ENCODE results near the gene KRTAP12-2.
"Not testable (repeated sequence)": the region's sequence is repeated elsewhere in the genome, so short reads cannot be mapped to it uniquely, and the experiment has no call there.

Gene KRTAP12-2

DNA sequence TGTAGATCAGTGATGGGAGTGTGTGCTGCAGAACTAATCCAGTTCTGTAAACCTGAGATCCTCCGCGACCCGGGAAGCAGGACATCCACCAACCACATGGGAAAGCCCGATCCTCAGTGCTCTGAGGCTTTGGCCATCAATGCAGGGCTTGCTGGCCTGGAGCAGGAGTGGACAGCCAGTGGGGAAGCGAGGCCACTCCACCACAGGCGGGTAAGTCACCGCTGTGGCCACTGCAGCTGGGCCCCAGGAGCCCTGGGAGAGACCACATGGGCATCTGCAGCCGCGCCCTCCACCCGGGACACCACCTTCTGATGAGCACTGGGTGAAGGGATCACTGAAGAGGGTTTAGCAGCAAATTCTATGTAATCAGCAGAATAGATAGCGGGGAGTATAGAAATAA, 14.4 kb upstream of the KRTAP12-2 start:
- no peak overlapping the region for H3K4me3 ChIP-seq (ENCODE audit: low read length)
- no peak for TF ChIP-seq CTCF (IDR thresholded peaks at IDR 0.05; ENCODE audit: insufficient read depth, low read depth, low read length, missing control alignments)
- no peak for DNase-seq (ENCODE audit: low read depth)

- no peak for DNase-seq (ENCODE audit: low read depth)
- H3K4me3 ChIP-seq (ENCODE audit: low read length), result no peak overlapping the region
- no peak for TF ChIP-seq CTCF (IDR thresholded peaks at IDR 0.05; ENCODE audit: insufficient read depth, low read depth, low read length, missing control alignments)
Measured at GRCh38 chr21:44677881-44678280, 11.2 kb upstream of the KRTAP12-2 start.

DNA sequence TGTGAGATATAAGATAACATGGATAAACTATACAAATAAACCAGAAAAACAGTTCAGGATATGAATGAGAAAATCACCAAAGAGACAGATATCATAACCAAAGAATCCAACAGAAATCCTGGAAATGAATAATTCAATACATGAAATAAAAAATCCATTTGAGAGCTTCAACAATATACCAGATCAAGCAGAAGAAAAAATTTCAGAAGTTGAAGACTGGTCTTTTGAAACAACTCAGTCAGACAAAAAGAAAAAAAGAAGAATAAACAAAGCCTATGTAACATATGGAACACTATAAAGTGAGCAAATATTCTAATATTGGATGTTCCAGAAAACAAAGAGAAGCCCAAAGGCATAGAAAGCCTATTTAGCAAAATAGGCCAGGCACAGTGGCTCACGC, 5.2 kb upstream of the KRTAP12-2 start:
- no peak overlapping the region for H3K4me3 ChIP-seq (ENCODE audit: low read length)
- DNase-seq (ENCODE audit: low read depth), result no peak
- TF ChIP-seq CTCF (IDR thresholded peaks at IDR 0.05; ENCODE audit: insufficient read depth, low read depth, low read length, missing control alignments), result no peak

- H3K4me3 ChIP-seq (ENCODE audit: low read length), result no peak overlapping the region
- no peak for TF ChIP-seq CTCF (IDR thresholded peaks at IDR 0.05; ENCODE audit: insufficient read depth, low read depth, low read length, missing control alignments)
- no peak for DNase-seq (ENCODE audit: low read depth)
Measured at GRCh38 chr21:44670642-44671432, 4.1 kb upstream of the KRTAP12-2 start.

- no peak for TF ChIP-seq CTCF (IDR thresholded peaks at IDR 0.05; ENCODE audit: insufficient read depth, low read depth, low read length, missing control alignments)
- H3K4me3 ChIP-seq (ENCODE audit: low read length), result no peak overlapping the region
- no peak for DNase-seq (ENCODE audit: low read depth)
Measured at GRCh38 chr21:44667612-44668011, 885 bp upstream of the KRTAP12-2 start.

DNA sequence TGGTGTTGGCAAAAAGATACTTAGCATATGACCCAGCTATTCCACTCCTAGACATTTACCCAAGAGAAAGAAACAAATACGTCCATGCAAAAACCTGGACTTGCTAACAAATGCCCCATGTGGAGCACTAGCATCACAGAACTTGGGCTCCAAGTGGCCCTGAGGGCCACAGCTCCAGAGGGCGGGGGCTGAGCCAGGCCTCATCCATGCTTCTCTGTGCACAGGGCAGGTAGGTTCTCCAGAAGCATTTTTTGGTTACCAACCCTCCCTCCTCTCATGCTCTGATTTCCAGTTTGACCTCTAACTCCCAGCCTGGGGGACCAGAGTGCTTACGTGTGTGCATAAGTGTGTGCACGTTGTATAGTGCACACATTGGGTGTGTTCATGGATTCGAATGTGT, 2.0 kb downstream of the KRTAP12-2 start:
- no peak overlapping the region for H3K4me3 ChIP-seq (ENCODE audit: low read length)
- no peak for TF ChIP-seq CTCF (IDR thresholded peaks at IDR 0.05; ENCODE audit: insufficient read depth, low read depth, low read length, missing control alignments)
- no peak for DNase-seq (ENCODE audit: low read depth)

DNA sequence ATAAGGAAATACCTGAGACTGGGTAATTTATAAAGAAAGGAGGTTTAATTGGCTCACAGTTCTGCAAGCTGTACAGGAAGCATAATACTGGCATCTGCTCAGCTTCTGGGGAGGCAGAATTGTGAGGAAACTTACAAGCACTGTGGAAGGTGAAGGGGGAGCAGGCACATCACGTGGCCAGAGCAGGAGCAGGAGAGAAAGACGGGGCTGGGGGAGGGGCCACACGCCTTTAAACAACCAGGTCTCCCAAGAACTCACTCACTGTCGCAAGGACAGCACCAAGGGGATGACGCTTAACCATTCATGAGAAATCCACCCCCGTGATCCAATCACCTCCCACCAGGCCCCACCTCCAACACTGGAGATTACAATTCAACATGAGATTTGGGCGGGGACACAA, 5.2 kb downstream of the KRTAP12-2 start:
- H3K4me3 ChIP-seq (ENCODE audit: low read length); DNase-seq (ENCODE audit: low read depth): not testable (repeated sequence)
